PC-3 (cell line): ENCODE measurements around the gene NEK1. TPM values are rescaled to one million over a fixed set of nuclear protein-coding genes. Genes with fewer than 3 reads are reported as not detected.

Source experiments
- total RNA-seq: library from RNA; depleted of rRNA; stranded (reverse); fragments of >200 nt; gene quantifications from 2 replicates; pipeline ENCODE4 v1.2.3, GENCODE V29; 2014; rRNA removed

Gene NEK1
- total RNA-seq, 1 experiment from 2014 or later: 4.3 TPM

Other genes starting within 250 kb of the NEK1 start
- gene CLCN3, start 8.0 kb upstream of the NEK1 start, total RNA-seq: 13.2 and 16.9 TPM in 2 replicates
- gene HPF1, start 145.4 kb upstream of the NEK1 start, total RNA-seq: 10.6 and 13.9 TPM in 2 replicates